Osteoblast (primary cell): Measurements from ENCODE around the gene EXOSC9. TPM values are rescaled to one million over a fixed set of nuclear protein-coding genes. Genes with fewer than 3 reads are reported as not detected.

Experiments
- DNase-seq: peaks from one replicate; pipeline ENCODE4 v3.0.0; 2011; ENCODE audit warnings: low spot score, mixed read lengths; ENCODE audit not compliant: insufficient read length; ENCODE audit errors: missing footprints
- H2AFZ ChIP-seq: 2 replicates; pipeline ENCODE4 v1.6.0; 2011; ENCODE audit warnings: mild to moderate bottlenecking, low read length
- H3K27ac ChIP-seq: 2 replicates; pipeline ENCODE4 v1.5.1; 2011; ENCODE audit warnings: mild to moderate bottlenecking, low read depth, low read length, moderate library complexity
- H3K27me3 ChIP-seq: 2 replicates; pipeline ENCODE4 v1.6.0; 2012; ENCODE audit warnings: mild to moderate bottlenecking, control low read depth, inconsistent platforms, low read length, moderate library complexity; ENCODE audit not compliant: insufficient read depth
- H3K36me3 ChIP-seq: 2 replicates; pipeline ENCODE4 v1.5.1; 2011; ENCODE audit warnings: mild to moderate bottlenecking, low read length, control low read depth, moderate library complexity; ENCODE audit not compliant: insufficient read depth
- H3K4me1 ChIP-seq: 2 replicates; pipeline ENCODE4 v1.5.1; 2011; ENCODE audit warnings: mild to moderate bottlenecking, low read length, control low read depth, moderate library complexity; ENCODE audit not compliant: insufficient read depth
- H3K4me2 ChIP-seq: 2 replicates; pipeline ENCODE4 v1.6.0; 2011; ENCODE audit warnings: mild to moderate bottlenecking, low read length; ENCODE audit not compliant: insufficient read depth
- H3K4me3 ChIP-seq: fragments of 200-600 bp; sonication (generic); 3 replicates; pipeline ENCODE4 v1.5.1; 2012; ENCODE audit warnings: mild to moderate bottlenecking, low read length, inconsistent platforms; ENCODE audit not compliant: insufficient read depth
- H3K79me2 ChIP-seq: 2 replicates; pipeline ENCODE4 v1.6.0; 2012; ENCODE audit warnings: mild to moderate bottlenecking, low read length, control low read depth, inconsistent platforms; ENCODE audit not compliant: insufficient read depth
- H3K9me3 ChIP-seq: 2 replicates; pipeline ENCODE4 v1.5.1; 2011; ENCODE audit warnings: low read depth, low read length, control low read depth
- H4K20me1 ChIP-seq: 2 replicates; pipeline ENCODE4 v1.6.0; 2012; ENCODE audit warnings: mild to moderate bottlenecking, low read length, control low read depth; ENCODE audit not compliant: insufficient read depth
- total RNA-seq: library from RNA; depleted of rRNA; stranded (reverse); fragments of >200 nt; gene quantifications from 2 replicates; pipeline ENCODE4 v1.2.3, GENCODE V29; 2012
- TF ChIP-seq, protein P1 (sequence below): IDR thresholded peaks from 2 replicates; pipeline ENCODE4 v1.5.1; 2011; ENCODE audit warnings: mild to moderate bottlenecking, low read depth, low read length, moderate library complexity; ENCODE audit errors: extremely low read depth

The EXOSC9 gene
- total RNA-seq, 1 donor = 30.8 TPM

DNA sequence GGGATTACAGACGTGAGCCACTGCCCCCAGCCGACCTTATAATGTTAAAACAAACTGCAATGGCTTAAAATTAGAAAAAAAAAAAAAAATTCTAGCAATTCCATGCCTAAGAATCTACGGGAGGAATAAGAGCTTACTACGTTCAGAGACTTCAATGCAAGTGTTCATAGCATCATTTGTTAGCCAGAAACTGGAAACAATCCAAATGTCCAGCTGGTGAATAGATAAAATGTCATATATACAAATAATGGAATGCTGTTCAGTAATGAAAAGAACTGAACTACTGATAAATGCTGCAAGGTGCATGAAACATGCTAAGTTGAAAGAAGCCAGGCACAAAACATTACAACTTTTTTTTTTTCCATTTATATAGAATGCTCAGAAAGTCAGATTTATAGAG lies 5.3 kb downstream of the EXOSC9 start:
- Histone ChIP-seq H3K27ac (no peak overlapping the region), H3K9me3 (no peaks in the 10 kb centered on the region), H2AFZ (no peak overlapping the region), H3K36me3 (peaks cover 79% of the 10 kb centered on the region), H4K20me1 (no peaks in the 10 kb centered on the region), H3K27me3 (no peaks in the 10 kb centered on the region), H3K79me2 (peaks cover 30% of the 10 kb centered on the region), H3K4me3 (no peak overlapping the region), H3K4me2 (no peak overlapping the region), H3K4me1 (peaks cover 9% of the 10 kb centered on the region)
- DNase-seq = no peak
- TF ChIP-seq, protein P1, sequence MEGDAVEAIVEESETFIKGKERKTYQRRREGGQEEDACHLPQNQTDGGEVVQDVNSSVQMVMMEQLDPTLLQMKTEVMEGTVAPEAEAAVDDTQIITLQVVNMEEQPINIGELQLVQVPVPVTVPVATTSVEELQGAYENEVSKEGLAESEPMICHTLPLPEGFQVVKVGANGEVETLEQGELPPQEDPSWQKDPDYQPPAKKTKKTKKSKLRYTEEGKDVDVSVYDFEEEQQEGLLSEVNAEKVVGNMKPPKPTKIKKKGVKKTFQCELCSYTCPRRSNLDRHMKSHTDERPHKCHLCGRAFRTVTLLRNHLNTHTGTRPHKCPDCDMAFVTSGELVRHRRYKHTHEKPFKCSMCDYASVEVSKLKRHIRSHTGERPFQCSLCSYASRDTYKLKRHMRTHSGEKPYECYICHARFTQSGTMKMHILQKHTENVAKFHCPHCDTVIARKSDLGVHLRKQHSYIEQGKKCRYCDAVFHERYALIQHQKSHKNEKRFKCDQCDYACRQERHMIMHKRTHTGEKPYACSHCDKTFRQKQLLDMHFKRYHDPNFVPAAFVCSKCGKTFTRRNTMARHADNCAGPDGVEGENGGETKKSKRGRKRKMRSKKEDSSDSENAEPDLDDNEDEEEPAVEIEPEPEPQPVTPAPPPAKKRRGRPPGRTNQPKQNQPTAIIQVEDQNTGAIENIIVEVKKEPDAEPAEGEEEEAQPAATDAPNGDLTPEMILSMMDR = no peak

DNA sequence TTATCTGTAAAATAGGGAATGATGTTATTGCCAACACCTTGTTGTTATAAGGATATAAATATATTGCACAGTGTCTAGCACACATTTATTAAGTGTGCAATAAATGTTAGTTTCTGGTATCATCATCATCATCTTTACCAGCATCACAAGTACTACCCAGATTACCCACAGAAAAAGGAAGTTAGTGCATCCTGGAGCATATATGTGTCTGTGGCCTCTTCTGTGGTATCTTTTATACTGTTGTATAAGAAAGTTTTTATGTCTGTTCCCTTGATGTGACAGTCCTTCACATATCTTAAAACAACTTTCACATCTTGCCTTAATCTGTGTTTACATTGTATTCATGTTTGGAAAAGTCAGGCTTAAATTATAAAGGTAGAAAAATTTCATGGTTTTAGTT lies 10.0 kb downstream of the EXOSC9 start:
- peaks cover 78% of the 10 kb centered on the region for H3K36me3 ChIP-seq

DNA sequence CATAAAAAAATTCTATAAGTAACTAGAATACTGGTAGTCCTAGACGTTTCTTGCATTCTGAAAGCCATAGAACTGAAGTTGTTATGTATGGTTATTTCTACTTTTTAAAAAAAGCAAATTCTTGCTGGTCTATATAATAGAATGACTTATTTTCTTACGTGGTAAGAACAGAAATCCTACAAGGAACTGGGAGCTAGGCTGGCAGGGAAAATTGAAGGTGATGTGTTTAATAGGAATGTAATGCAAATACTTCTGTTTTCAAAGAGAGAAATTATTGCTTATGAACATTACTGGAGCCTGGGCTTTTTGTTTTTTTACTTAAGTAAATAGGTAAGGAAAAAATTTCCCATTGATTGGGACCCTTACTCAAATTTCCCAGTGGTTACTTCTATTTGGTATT lies 13.6 kb downstream of the EXOSC9 start:
- H3K79me2 ChIP-seq = peaks cover 20% of the 10 kb centered on the region

More for the DNA sequence above, 10.0 kb downstream of the EXOSC9 start:
- TF ChIP-seq, protein P1 = no peak
- H3K9me3 ChIP-seq = no peaks in the 10 kb centered on the region
- no peak overlapping the region for H3K4me3 ChIP-seq
- H3K4me1 ChIP-seq = no peaks in the 10 kb centered on the region
- H3K27ac ChIP-seq = no peak overlapping the region
- no peak overlapping the region for H3K4me2 ChIP-seq
- peaks cover 3% of the 10 kb centered on the region for H3K79me2 ChIP-seq
- DNase-seq = no peak
- H4K20me1 ChIP-seq = no peaks in the 10 kb centered on the region
- no peak overlapping the region for H2AFZ ChIP-seq
- H3K27me3 ChIP-seq = no peaks in the 10 kb centered on the region

DNA sequence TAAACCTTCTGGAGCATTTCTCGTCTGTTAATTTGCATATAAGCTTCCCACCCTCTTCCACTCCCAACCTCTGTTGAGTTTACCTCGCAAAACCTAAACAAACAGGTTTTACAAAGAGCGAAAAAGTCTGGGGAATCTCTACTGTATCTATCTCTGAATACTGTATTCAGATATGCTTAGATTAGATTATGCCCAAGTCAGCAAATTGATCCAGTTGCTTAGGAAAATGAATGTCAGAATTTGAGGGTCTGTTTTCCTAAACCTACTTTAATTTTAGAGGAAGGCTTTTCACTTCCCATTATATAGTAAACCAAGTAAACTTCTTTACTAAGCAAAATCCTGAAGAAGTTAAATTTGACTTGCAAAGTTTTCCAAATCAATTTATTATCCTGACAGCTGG lies 15.9 kb downstream of the EXOSC9 start:
- no peak overlapping the region for H2AFZ ChIP-seq
- H3K36me3 ChIP-seq = peaks cover 65% of the 10 kb centered on the region
- H3K4me1 ChIP-seq = peaks cover 25% of the 10 kb centered on the region
- DNase-seq = no peak
- H3K4me2 ChIP-seq = no peak overlapping the region
- H3K27me3 ChIP-seq = no peaks in the 10 kb centered on the region
- TF ChIP-seq, protein P1 = no peak
- H3K4me3 ChIP-seq = no peak overlapping the region
- peaks cover 40% of the 10 kb centered on the region for H3K79me2 ChIP-seq
- no peaks in the 10 kb centered on the region for H4K20me1 ChIP-seq
- H3K9me3 ChIP-seq = no peaks in the 10 kb centered on the region
- no peak overlapping the region for H3K27ac ChIP-seq

More for the DNA sequence above, 13.6 kb downstream of the EXOSC9 start:
- TF ChIP-seq, protein P1 = no peak
- Histone ChIP-seq H3K27me3 (no peaks in the 10 kb centered on the region), H3K27ac (no peak overlapping the region), H3K4me3 (no peak overlapping the region), H3K36me3 (peaks cover 75% of the 10 kb centered on the region), H4K20me1 (no peaks in the 10 kb centered on the region), H2AFZ (no peak overlapping the region), H3K9me3 (no peaks in the 10 kb centered on the region), H3K4me2 (no peak overlapping the region), H3K4me1 (peaks cover 7% of the 10 kb centered on the region)
- peak; percentile 57 for DNase-seq
